Measurements from ENCODE around the gene PPP2R3C.
"Not testable (repeated sequence)": the region's sequence is repeated elsewhere in the genome, so short reads cannot be mapped to it uniquely, and the experiment has no call there.

PPP2R3C gene

DNA sequence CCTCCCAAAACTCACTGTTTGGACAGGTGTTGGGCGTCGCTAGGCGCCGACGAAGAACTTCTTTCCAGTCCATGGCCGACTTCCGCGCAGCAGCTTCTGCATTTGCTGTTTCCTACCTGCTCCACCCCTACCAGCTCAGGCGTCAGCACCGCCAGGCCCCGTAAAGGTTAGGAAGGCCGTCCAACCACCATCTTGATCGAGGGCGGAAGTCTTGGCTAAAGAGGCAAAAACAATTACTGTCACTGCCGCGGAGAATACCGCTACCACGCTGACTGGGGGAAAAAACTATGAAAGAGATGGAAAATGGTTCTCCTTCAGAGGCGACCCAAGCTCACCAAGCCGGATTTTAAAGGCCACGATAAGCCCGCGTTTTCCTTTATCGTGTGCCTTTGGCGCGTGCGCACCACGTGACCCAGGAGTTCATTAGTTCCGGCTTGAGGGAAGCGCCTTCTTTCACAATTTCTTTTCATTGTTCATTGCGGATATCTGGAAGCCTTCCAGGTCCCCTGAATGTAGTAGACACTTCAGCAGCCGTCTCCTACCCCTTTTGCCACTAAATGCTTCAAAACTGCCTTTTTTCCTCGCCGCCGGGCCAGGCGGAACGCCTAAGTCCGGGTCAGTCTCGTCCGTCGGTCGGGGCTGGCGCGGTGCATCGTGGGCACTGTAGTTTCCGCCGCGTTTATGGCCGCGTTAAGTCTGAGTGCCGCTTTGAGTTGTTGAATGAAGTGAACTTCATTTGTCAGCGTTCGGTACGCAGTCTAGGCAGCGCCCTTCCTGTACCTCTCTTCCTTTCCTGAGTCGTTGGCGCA is at the start of gene PPP2R3C, which contains the start of gene PRORP:
TSS of gene PPP2R3C (minus strand) at position 104 of the 809 bp plus-strand sequence. CDS start at position 73, 31 bp downstream.
TSS of gene PRORP (plus strand) at position 666 of the 809 bp plus-strand sequence. CDS start 694 bp downstream, outside the sequence.
- peak; percentile 78 to 79 for DNase-seq

DNA sequence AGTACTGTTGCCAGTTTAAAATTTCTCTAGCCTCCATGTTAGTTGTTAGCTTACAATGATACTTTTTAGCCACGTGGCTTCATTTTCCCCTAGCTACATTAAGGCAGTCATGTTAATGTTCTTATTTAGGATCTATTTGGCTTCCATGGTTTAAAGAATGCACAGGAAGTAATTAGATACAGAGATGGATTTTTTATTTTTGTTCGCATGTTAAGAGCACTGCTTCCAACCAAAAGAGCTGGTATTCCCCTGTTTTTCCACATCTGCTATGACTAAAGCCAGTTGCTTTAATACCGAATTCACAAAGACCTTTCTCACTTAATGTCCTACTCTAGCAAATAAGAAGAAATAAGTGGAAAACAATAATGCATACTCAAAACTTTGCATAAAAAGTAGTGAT is 45.7 kb upstream of the PPP2R3C start:
- no peak for DNase-seq

DNA sequence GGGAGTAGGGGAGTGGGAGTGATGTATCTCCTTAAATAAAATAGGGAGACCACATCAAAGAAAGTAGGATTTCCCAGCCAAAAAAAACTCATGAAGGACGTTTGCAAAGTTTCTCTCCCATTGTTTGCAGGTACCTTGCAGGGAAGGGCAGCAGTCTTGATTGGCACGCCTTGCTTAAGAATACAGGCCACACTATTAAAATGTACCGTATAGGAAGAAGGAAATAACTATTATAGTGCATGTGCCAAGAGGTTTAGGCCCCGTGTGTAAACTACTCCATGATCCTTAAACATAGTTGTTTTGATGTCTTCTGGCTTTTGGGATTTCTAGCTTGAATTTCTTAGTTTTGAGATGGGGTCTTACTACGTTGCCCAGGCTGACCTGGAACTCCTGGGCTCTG is 43.1 kb upstream of the PPP2R3C start:
- DNase-seq: no peak

DNA sequence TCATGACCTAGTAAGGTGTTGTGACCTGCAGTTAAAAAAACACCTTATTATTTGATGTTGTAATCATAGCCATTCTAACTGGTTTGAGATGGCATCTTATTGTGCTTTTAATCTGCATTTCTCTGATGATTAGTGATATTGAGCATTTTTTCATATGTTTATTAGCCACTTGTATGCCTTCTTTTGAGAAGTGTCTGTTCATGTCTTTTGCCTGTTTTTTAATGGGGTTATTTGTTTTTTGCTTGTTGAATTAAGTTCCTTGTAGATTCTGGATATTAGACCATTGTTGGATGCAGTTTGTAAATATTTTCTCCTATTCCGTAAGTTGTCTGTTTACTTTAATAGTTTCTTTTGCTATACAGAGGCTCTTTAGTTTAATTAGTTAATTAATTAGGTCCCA is 41.6 kb upstream of the PPP2R3C start:
- no peak for DNase-seq

DNA sequence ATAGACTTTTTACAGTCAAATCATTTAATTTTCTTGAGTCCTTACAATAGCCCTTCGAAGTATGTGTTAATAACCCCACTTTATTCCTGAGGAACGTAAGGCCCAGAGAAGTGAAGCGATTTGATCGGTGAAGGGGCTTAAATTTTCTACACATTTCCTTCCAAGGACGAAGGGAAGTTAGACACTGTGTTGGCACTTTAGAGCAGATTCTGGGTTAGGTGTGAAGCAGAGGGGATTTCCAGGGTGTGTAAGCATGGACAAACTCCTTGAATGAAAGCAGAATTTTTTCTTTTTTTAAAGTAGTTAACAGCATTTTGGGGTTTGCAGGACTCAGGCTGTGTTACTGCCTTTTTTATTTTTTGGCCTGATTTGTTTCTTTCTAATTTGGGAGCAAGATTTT is 39.4 kb upstream of the PPP2R3C start:
- peak in 1 of 2 donors; percentile 9 for DNase-seq

DNA sequence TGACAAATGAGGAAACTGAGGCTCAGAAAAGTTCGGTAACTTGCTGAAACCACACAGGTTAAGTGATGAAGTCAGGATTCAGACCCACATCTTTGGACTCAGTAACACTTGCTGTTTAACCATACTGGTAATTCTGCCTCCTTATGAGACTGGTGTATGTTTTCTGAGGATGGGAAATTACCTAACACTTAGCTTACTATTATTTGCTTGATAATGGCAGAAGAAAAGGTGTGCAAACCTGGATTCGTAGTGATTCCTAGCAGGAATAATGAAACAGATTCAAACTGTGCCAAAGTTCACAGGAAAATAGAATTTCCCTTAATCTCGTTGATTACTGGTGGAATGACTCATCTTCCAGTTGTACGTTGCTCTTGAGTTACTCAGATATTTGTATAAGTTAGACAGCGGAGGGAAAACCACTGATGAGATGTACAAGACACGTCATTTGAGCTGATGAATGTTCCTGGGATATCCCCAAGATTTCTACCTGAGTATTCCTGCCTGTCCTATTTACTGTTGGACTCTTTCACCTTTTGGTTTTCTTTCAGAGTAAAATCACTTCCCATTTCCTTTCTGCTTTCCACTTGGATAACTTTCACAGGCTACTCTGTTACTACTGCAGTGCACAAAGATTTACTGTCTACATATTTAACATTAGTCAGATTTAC is 38.1 kb upstream of the PPP2R3C start:
- no peak for DNase-seq

DNA sequence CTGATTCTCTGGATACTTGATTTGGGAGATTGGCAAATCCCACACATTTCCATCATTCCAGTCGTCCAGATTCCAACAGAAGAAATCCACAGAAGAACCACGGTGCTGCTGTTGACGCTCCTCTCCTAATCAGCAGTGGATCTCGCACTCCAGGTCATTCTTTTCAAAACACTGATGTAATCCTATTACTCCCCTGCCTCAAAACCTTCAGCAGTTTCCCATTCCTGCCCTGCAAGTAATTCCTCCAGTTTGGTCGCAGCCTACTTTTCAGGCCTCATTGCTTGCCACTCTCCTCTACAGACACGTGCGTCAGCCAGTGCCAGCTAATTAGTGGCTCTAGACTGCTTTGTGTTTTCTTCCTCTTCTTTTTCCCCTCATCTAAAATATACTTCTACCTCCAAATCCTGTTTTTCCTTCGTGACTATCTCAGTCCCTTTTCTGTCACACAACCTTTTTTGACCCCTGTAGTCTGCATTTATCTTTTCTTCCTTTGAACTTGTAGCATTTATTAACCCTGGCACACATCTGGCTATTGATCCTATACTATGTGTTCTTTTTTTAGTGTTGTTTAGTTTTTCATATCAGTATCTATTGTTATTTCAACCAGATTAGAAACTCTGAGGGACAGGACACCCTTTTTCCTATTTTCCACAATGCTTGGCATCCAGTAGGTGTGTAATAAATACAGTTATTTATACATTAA is 37.3 kb upstream of the PPP2R3C start:
- no peak for DNase-seq

DNA sequence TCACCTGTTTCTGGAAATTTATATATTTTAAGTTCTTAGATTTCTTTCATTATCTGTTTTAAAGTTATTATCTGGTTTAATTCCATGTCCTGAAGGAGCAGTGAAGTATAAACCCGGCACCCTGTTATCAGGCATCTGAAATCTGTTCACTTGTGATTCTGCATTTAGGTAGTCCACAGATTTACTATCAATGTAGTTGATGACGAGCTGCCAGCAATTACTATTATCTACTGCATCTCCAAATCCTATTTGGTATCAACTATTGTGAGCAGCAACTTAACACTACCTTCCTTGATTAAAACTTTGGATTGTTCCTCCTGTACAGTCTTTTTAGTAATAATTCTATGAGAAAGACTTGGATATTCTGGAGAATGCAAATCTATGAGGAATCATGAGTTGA is 36.7 kb upstream of the PPP2R3C start:
- no peak for DNase-seq

DNA sequence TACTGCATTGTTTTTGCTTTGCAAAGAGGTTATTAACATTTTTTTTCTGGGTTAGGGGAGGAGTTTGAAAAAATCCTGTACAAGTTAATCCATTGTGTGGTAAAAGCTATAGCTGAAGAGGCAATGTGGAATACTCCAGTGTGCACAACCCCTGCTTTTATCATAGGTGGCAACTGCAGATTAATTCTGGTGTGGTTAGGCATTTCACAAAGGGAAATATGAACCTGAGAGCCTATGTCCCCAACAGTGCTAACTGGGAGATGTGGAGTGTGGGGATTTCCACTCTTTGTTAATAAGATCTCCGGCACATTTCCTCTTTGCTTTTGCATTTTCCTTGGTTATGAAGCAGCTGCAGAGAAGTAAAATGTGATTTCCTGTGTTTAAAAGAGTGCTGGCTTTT is 34.2 kb upstream of the PPP2R3C start:
- DNase-seq: no peak

DNA sequence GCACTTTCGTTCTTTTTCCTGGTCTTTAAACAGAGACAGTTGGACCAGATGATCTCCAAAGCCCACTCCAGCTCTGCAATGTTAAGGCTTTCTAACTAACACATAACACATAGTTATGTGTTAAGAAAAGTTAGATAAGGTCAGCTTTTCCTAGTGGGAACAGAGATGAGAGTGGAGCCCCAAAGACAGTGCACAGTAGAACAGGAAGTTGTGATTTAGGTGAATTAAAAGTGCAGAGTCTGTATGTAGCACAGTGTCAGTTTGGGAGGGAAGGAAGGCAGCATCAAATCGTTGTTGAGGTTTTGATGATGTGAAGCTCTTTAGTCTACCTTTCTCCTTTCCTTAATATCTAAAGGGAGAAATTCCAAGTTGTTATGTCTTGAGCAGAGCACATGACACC is 32.2 kb upstream of the PPP2R3C start:
- no peak for DNase-seq

DNA sequence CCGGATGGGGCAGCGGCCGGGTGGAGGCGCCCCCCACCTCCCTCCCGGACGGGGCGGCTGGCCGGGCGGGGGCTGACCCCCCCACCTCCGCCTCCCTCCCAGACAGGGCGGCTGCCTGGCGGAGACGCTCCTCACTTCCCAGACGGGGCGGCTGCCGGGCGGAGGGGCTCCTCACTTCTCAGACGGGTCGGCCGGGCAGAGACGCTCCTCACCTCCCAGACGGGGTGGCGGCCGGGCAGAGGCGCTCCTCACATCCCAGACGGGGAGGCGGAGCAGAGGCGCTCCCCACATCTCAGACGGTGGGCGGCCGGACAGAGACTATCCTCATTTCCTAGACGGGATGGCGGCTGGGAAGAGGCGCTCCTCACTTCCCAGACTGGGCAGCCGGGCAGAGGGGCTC is 30.7 kb upstream of the PPP2R3C start:
- DNase-seq: not testable (repeated sequence)

DNA sequence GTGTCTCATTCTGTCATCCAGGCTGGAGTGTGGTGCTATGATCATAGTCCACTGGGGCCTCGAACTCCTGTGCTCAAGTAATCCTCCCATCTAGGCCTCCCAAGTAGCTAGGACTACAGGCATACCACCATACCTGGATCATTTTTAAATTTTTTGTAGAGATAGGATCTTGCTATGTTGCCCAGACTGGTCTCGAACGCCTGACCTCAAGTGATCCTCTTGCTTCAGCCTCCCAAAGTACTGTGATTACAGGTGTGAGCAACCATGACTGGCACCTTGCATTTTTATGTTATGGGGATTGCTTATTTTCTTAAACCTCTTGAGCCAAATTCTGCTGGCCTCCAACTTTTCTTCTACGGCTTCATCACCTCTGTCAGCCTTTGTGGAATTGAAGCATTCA is 27.4 kb upstream of the PPP2R3C start:
- DNase-seq: no peak

DNA sequence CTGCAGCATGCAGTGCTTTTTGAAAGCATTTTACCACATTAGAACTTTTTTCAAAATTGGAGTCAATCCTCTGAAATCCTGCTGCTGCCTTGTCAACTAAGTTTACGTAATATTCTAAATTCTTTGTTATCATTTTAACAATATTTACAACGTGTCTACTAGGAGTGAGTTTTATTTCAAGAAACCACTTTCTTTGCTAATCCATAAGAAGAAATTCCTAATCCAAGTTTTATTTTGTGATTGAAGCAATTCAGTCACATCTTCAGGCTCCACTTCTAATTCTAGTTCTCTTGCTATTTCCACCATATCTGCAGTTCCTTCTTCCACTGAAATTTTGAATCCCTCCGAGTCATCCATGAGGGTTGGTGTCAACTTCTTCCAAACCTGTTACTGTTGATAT is 25.9 kb upstream of the PPP2R3C start:
- no peak for DNase-seq

DNA sequence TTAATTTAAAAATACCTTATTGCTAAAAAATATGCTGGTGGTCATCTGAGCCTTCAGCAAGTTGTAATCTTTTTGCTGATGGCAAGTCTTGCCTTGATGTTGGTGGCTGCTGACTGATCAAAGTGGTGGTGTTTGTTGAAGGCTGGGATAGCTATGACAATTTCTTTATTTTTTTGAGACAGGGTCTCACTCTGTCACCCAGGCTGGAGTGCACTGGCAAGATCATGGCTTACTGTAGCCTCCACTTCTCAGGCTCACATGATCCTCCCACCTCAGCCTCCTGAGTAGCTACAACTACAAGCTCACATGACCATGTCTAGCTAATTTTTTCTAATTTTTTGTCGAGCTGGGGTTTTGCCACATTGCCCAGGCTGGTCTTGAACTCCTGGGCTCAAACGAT is 25.4 kb upstream of the PPP2R3C start:
- no peak for DNase-seq

DNA sequence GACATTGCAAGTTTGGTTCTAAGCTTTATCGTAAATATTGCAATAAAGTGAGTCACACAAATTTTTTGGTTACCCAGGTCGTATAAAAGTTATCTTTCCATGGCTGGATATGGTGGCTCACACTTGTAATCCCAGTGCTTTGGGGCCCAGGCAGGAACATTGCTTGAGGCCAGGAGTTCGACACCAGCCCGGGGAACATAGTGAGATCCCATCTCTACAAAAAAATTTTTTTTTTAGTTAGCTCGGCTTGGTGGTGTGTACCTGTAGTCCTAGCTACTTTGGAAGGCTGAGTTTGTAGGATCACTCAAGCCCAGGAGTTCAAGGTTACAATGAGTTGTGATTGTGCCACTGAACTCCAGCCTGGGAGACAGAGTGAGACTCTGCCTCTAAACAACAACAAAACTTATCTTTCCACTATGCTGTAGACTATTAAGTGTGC is 24.9 kb upstream of the PPP2R3C start:
- no peak for DNase-seq

DNA sequence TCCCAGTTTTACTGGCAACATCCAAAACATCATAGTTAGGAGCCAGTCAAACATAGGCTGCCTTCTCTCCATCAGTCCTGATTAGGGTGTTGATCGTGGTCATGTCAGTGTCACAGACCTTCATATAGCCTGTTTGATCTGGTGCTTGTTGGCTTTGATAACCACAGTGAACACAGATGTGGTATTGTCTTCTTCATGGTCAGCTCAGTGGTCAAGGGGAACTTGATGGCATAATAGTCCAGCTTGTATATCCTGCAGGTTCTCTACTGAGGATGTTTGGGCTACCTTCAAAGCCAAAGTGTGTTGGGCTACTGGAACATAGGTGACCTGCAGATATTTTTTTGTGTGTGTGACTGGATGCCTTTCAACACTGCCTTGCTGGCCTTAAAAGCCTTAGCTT is 22.2 kb upstream of the PPP2R3C start:
- no peak for DNase-seq

DNA sequence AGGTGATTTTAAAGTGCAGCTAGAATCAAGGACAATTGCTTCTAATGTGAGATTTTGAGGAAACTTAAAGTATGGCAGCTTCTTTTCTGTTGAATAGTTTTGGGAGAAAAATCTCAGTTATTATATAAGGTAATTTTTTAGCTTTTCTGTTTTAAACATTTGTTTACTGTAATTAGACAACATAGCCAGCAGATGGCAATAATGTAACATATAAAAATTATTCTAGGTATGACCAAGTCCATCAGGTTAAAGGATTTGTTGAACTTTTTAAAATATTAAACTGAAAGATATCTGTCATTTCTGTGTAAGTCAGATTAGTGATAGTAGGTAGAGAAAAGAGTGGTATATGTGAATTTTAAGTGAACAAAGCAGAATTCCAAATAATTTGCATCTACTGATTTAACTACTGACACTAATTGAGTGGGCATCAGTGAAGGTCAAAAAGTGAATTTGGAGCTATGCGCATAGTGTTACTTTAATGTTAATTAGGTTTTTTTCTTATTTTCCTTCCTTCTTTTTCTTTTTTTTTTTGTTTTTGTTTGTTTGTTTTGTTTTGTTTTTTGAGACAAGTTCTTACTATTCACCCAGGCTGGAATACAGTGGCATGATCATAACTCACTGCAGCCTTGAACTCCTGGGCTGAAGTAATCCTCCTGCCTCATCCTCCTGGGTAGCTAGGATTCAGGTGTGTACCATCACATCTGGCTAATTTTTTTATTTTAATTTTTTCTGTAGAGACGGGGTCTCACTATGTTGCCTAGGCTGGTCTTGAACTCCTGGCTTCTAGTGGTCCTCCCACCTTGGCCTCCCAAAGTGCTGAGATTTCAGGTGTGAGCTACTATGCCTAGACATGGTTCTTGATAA is 19.2 kb upstream of the PPP2R3C start:
- no peak for DNase-seq

DNA sequence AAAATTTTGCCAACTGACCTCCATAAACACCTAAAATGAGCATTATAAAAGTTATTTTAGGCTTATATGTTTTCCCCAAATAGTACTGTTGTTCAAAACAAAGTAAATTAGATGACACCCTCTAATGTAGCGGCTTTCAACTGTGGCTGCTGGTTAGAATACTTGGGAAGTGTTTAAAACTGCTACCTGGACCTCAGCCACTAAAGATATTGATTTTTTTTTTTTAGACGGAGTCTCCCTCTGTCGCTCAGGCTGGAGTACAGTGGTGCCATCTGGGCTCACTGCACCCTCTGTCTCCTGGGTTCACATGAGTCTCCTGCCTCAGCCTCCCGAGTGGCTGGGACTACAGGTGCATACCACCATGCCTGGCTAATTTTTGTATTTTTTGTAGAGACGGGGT is 16.8 kb upstream of the PPP2R3C start:
- DNase-seq: no peak

DNA sequence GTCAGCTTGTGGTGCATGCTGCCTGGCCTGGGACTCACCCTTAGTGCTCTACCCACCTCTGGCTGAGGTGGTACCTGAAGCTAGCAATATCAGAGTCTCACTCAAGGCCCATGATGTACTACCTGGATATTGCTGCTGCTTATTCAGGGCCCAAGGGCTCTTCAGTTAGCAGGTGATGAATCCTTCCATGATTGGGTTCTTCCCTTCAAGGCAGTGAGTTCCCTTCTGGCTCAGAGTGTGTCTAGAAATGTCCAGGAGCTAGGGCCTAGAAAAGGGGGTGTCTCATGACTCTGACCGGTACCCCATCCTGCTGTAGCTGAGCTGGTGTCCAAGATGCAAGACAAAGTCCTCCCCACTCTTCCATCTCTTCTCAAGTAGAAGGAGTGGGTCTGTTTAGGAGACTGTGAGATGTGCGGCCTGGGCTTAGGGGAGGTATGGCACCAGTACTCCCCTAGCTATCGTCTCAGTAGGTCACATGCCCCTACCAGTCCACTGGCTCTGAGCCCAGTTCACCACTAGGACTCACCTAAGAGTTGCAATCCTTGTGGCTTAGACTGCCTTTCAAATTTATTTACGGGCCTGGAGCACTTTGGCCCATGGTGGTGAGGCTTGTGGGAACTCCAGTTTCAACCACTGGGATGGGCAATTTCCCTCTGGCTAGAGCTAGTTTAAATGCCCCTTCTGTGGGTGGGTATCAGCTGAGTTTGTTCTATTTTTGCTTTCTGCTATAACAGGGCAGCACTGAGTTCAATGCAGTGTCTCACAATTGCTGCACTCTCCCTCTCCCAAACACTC is 12.7 kb upstream of the PPP2R3C start:
- DNase-seq: no peak

DNA sequence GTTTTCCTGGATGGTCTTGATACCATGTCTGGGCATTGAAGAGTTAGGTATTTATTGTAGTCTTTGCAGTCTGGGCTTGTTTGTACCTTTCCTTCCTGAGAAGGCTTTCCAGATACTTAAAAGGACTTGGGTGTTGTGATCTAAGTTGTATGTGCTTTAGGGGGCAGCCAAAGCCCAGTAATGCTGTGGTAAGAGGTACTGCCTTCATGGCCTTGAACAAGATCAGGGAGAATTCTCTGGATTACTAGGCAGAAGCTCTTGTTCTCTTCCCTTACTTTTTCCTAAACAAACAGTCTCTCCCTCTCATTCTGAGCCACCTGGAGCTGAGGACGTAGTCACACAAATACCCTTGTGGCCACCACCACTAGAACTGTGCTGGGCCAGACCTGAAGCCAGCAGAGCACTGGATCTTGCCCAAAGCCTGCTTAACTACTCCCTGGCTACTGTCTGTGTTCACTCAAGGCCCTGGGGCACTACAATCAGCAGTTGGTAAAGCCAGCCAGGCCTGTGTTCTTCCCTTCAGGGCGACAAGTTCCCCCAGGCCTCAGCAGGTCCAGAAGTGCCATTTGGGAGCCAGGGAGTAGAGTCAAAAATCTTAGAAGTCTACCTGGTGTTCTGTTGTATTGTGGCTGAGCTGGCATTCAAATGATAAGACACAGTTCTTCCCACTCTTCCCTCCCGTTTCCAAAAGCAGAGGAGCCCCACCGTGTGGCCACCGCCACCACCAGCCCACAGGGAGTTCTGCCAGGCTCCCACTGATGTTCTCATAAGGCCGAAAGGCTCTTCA is 11.9 kb upstream of the PPP2R3C start:
- no peak for DNase-seq

DNA sequence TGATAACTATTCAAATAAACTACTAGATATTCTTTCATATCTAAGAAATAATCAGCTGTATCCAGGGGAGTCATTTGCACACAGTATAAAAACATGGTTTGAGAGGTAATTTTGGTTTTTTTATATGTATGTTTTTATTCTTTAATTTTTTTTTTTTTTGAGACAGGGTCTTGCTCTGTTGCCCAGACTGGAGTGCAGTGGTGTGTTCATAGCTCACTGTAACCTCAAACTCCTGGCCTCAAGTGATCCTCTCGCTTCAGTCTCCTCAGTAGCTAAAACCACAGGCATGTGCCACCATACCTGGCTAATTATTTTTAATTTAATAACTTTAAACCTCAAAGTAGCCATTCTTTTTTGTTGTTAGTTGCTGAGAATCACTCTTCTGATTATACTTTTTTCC is 2.3 kb upstream of the PPP2R3C start:
- DNase-seq: no peak

Measured in stimulated activated CD4-positive, alpha-beta T cell treated with anti-CD3 and anti-CD28 coated beads, Interleukin-2, amount 100 ng/mL, for 48 hours (primary cell).